PC-3 (cell line): ENCODE results near the gene GMPPB. TPM values are rescaled to one million over a fixed set of nuclear protein-coding genes. Genes with fewer than 3 reads are reported as not detected.

ENCODE experiments used
- ATAC-seq: fragments of 200-7000 bp; cut with Tn5 transposase; 2 replicates; pipeline ENCODE4 v1.9.1; 2020; ENCODE audit warnings: mild to moderate bottlenecking, moderate library complexity
- BruUV-seq: library from RNA; stranded (reverse); fragments of 400-500 nt; replicated peaks from 2 replicates; lab custom pipeline; 2021; lab: Mats Ljungman, UMichigan
- CTCF ChIA-PET: fragments of 300-600 bp; sonication (Branson Sonifier 250); formaldehyde crosslinking; loops from one replicate; lab custom pipeline; 2022; ENCODE audit warnings: antibody characterized with exemption; lab: Charles Lee
- POLR2A ChIA-PET: fragments of 300-600 bp; sonication (Branson Sonifier 250); formaldehyde crosslinking; loops from one replicate; lab custom pipeline; 2022; ENCODE audit warnings: antibody characterized with exemption; ENCODE audit not compliant: unreplicated experiment; lab: Charles Lee
- DNase-seq: peaks from one replicate; pipeline ENCODE4 v3.0.0-alpha.2; 2015
- H2AFZ ChIP-seq: fragments of 300-600 bp; sonication (generic); 2 replicates; pipeline ENCODE4 v1.6.0; 2016; ENCODE audit warnings: antibody characterized with exemption, low read length
- H3F3A ChIP-seq: fragments of 300-600 bp; sonication (generic); one replicate; pipeline ENCODE4 v1.6.0; 2017; ENCODE audit warnings: antibody characterized with exemption, low read length, control low read depth, mild to moderate bottlenecking; ENCODE audit not compliant: unreplicated experiment
- H3K27ac ChIP-seq: fragments of 300-600 bp; sonication (generic); 2 replicates; pipeline ENCODE4 v1.5.1; 2016; ENCODE audit warnings: mild to moderate bottlenecking, low read length
- H3K27me3 ChIP-seq: fragments of 300-600 bp; sonication (generic); 2 replicates; pipeline ENCODE4 v1.6.1; 2016; ENCODE audit warnings: low read length, mixed read lengths
- H3K36me3 ChIP-seq: fragments of 300-600 bp; sonication (generic); 2 replicates; pipeline ENCODE4 v1.6.1; 2016; ENCODE audit warnings: low read depth, mixed run types, low read length, mixed read lengths
- H3K4me1 ChIP-seq: fragments of 300-600 bp; sonication (generic); 2 replicates; pipeline ENCODE4 v1.5.1; 2016; ENCODE audit warnings: low read length; ENCODE audit not compliant: insufficient read depth
- H3K4me2 ChIP-seq: fragments of 300-600 bp; sonication (generic); 2 replicates; pipeline ENCODE4 v1.6.0; 2016; ENCODE audit warnings: low read length
- H3K4me3 ChIP-seq: fragments of 300-600 bp; sonication (generic); 2 replicates; pipeline ENCODE4 v1.5.1; 2016; ENCODE audit warnings: mild to moderate bottlenecking, low read length, mixed read lengths
- H3K79me2 ChIP-seq: fragments of 300-600 bp; sonication (generic); 2 replicates; pipeline ENCODE4 v1.6.1; 2017; ENCODE audit warnings: low read length, mixed read lengths
- H3K9ac ChIP-seq: fragments of 300-600 bp; sonication (generic); 2 replicates; pipeline ENCODE4 v1.6.0; 2016; ENCODE audit warnings: mild to moderate bottlenecking, low read length
- H3K9me2 ChIP-seq: fragments of 300-600 bp; sonication (generic); replicated peaks from 2 replicates; pipeline ENCODE4 v1.6.1; 2016; ENCODE audit warnings: mixed run types, low read length, mixed read lengths
- H3K9me3 ChIP-seq: fragments of 300-600 bp; sonication (generic); 2 replicates; pipeline ENCODE4 v1.6.1; 2016; ENCODE audit warnings: low read length, mixed read lengths
- H4K20me1 ChIP-seq: fragments of 300-600 bp; sonication (generic); 2 replicates; pipeline ENCODE4 v1.6.1; 2016; ENCODE audit warnings: low read length, mixed read lengths
- CTCF ChIP-seq: fragments of 300-600 bp; sonication (generic); conservative IDR thresholded peaks from 2 replicates; pipeline ENCODE4 v1.5.1; 2017; ENCODE audit warnings: antibody characterized with exemption, low read depth, mild to moderate bottlenecking, low read length
- EZH2 ChIP-seq: fragments of 300-600 bp; sonication (generic); IDR thresholded peaks from one replicate; pipeline ENCODE4 v1.6.1; 2017; ENCODE audit warnings: antibody characterized with exemption, mild to moderate bottlenecking, low read length; ENCODE audit not compliant: unreplicated experiment
- EZH2phosphoT487 ChIP-seq: fragments of 300-600 bp; sonication (generic); IDR thresholded peaks from 2 replicates; pipeline ENCODE4 v1.6.1; 2018; ENCODE audit warnings: mild to moderate bottlenecking, antibody characterized with exemption, low read length, borderline replicate concordance
- intact Hi-C: fragments of 100-400 bp; cut with micrococcal nuclease; formaldehyde crosslinking; loops from 2 replicates; pipeline ENCODE4 v1.9.0; 2023
- total RNA-seq: library from RNA; depleted of rRNA; stranded (reverse); fragments of >200 nt; gene quantifications from 2 replicates; pipeline ENCODE4 v1.2.3, GENCODE V29; 2014

Gene GMPPB
- total RNA-seq, 1 experiment from 2014 or later: 69.5 TPM

GRCh38 chr3:49738067-49738713, 14.4 kb upstream of the GMPPB start:
- POLR2A ChIA-PET: no interaction called here
- intact Hi-C loops: no loop called here
- no peak for ATAC-seq
- Histone ChIP-seq H3K27me3 (no peaks in the 10 kb centered on the region), H3K4me1 (no peaks in the 10 kb centered on the region), H3K79me2 (no peaks in the 10 kb centered on the region), H3K27ac (no peak overlapping the region), H3K9me3 (no peaks in the 10 kb centered on the region), H4K20me1 (no peaks in the 10 kb centered on the region), H3K4me2 (no peak overlapping the region), H3K9ac (no peak overlapping the region), H3K4me3 (no peak overlapping the region), H3F3A (no peaks in the 10 kb centered on the region), H3K36me3 (peaks cover 31% of the 10 kb centered on the region), H3K9me2 (no peaks in the 10 kb centered on the region), H2AFZ (no peak overlapping the region)
- no TSS peak for BruUV-seq
- TF ChIP-seq EZH2: no peak
- TF ChIP-seq EZH2phosphoT487: no peak
- TF ChIP-seq CTCF: no peak
- CTCF ChIA-PET: no interaction called here
- no peak for DNase-seq

- Histone ChIP-seq H3K4me2 (no peak overlapping the region), H3K9me2 (no peaks in the 10 kb centered on the region), H3K9ac (no peak overlapping the region), H2AFZ (no peak overlapping the region), H3K36me3 (peaks cover 43% of the 10 kb centered on the region), H3K27ac (no peak overlapping the region), H3K4me1 (no peaks in the 10 kb centered on the region), H3K9me3 (no peaks in the 10 kb centered on the region), H3K79me2 (no peaks in the 10 kb centered on the region), H3K4me3 (no peak overlapping the region), H4K20me1 (no peaks in the 10 kb centered on the region), H3F3A (no peaks in the 10 kb centered on the region), H3K27me3 (no peaks in the 10 kb centered on the region)
- no TSS peak for BruUV-seq
- TF ChIP-seq CTCF (no peak), EZH2 (no peak), EZH2phosphoT487 (no peak)
- DNase-seq (no peak), ATAC-seq (no peak)
- ChIA-PET POLR2A (no interaction called here), CTCF (interaction anchor here (0.5 kb wide), 1 partner anchor 172 kb away, joined by 3 read pairs; no protein-coding TSS in a partner anchor)
- intact Hi-C loops: no loop called here
These were observed 11.0 kb upstream of the GMPPB start for GRCh38 chr3:49734752-49735151.

GRCh38 chr3:49733551-49733950, 9.8 kb upstream of the GMPPB start:
- Histone ChIP-seq H3K27ac (no peak overlapping the region), H3K27me3 (no peaks in the 10 kb centered on the region), H2AFZ (no peak overlapping the region), H3K9me3 (no peaks in the 10 kb centered on the region), H3K9me2 (no peaks in the 10 kb centered on the region), H3K4me1 (no peaks in the 10 kb centered on the region), H3K4me3 (no peak overlapping the region), H4K20me1 (no peaks in the 10 kb centered on the region), H3K9ac (no peak overlapping the region), H3F3A (no peaks in the 10 kb centered on the region), H3K4me2 (no peak overlapping the region), H3K36me3 (peaks cover 39% of the 10 kb centered on the region), H3K79me2 (no peaks in the 10 kb centered on the region)
- CTCF ChIA-PET: no interaction called here
- no peak for DNase-seq
- TF ChIP-seq EZH2phosphoT487: no peak
- no peak for TF ChIP-seq EZH2
- no peak for TF ChIP-seq CTCF
- POLR2A ChIA-PET: interaction anchor here (0.6 kb wide), 1 partner anchor 502 kb away, joined by 9 read pairs; no protein-coding TSS in a partner anchor
- intact Hi-C loops: no loop called here
- ATAC-seq: no peak
- no TSS peak for BruUV-seq
